Measurements from ENCODE around the gene USP43.

DNA sequence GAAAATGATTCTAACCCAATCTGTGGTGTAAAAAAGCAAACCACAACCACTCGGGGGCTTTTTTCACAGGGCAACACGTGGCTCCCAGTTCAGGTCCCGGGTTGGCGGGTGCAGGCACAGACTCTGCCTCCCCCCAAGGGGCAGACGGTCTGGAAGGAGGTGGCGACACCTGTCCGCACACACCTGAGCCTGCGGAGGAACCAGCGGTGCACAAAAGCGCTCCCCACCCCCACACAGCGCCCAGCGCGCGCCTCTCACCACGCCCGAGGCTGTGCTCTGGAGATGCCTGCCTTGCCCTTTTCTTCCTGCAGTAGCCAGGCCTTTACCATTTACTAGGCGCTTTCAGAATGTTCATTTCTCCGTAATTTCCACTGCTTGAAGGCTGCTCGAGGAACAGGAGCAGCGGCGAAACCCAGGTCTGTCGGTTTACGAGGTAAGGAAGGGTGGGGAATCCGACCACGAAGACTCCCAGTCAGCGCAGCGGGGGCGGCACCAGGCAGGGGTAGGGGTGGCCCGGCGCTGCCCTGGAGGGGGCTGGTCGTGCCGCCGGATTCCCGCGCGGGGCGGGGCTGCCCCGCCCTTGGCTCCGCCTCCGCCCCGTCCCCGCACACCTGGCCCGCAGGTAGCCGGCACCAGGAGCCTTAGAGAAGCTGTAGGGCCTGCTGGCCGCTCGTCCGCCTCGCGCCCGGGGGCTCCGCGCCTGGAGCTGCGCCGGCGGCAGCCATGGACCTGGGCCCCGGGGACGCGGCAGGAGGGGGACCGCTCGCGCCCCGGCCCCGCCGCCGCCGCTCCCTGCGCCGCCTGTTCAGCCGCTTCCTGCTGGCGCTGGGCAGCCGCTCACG is at the start of gene USP43:
- no peak for TF ChIP-seq POLR2A (IDR thresholded peaks at IDR 0.05; ENCODE audit: low read length)
- no peak for TF ChIP-seq GATA1 (IDR thresholded peaks at IDR 0.05; ENCODE audit: low read depth, low read length)

All from erythroblast (primary cell).